Fibroblast of lung (primary cell): ENCODE results near the gene KRR1.

Experiments
- CTCF ChIP-seq, 2 donors: IDR thresholded peaks in 1 of 2; conservative IDR thresholded peaks in 1 of 2; 1 replicate in 1 of 2; 2 replicates in 1 of 2; pipeline ENCODE4 v1.5.1; 2011 to 2012; ENCODE audit warnings: low read length in 2 of 2, control low read depth in 1 of 2, inconsistent platforms in 1 of 2, low read depth in 1 of 2, mild to moderate bottlenecking in 1 of 2
- EZH2 ChIP-seq: IDR thresholded peaks from 2 replicates; pipeline ENCODE4 v1.5.1; 2012; ENCODE audit warnings: low read length, control low read depth, mild to moderate bottlenecking; ENCODE audit errors: missing control alignments

- TF ChIP-seq CTCF (conservative IDR thresholded peaks at IDR 0.05 in 1 of 2, IDR thresholded peaks at IDR 0.05 in 1 of 2; ENCODE audit: low read depth in 1 of 2, low read length in 2 of 2): no peak
- TF ChIP-seq EZH2: no peak
These were observed 31.5 kb upstream of the KRR1 start for GRCh38 chr12:75542942-75543341.
